Neuronal stem cell (in vitro differentiated cells): ENCODE results near the gene FLNA.

ENCODE experiments used
- DNase-seq: peaks from one replicate; pipeline ENCODE4 v3.0.0-alpha.2; 2013; ENCODE audit warnings: low spot score
- H2AFZ ChIP-seq: one replicate; pipeline ENCODE4 v1.6.1; 2013; ENCODE audit warnings: mild to moderate bottlenecking, low read length, inconsistent platforms
- H2AK5ac ChIP-seq: 2 replicates; pipeline ENCODE4 v1.6.1; 2013; ENCODE audit warnings: low read depth, mild to moderate bottlenecking, inconsistent platforms, low read length, moderate library complexity, mixed read lengths
- H2BK120ac ChIP-seq: 2 replicates; pipeline ENCODE4 v1.6.1; 2013; ENCODE audit warnings: low read depth, mild to moderate bottlenecking, inconsistent platforms, low read length, moderate library complexity, mixed read lengths
- H2BK12ac ChIP-seq: one replicate; pipeline ENCODE4 v1.6.1; 2013; ENCODE audit warnings: low read length, inconsistent platforms
- H2BK15ac ChIP-seq: 2 replicates; pipeline ENCODE4 v1.6.1; 2013; ENCODE audit warnings: mild to moderate bottlenecking, low read length, inconsistent platforms, mixed read lengths
- H2BK5ac ChIP-seq: one replicate; pipeline ENCODE4 v1.6.1; 2013; ENCODE audit warnings: inconsistent platforms, mild to moderate bottlenecking, low read length, moderate library complexity
- H3K14ac ChIP-seq: one replicate; pipeline ENCODE4 v1.6.1; 2013; ENCODE audit warnings: low read length, inconsistent platforms
- H3K18ac ChIP-seq: 2 replicates; pipeline ENCODE4 v1.6.1; 2013; ENCODE audit warnings: low read length, inconsistent platforms
- H3K23ac ChIP-seq: 2 replicates; pipeline ENCODE4 v1.6.1; 2013; ENCODE audit warnings: low read depth, mild to moderate bottlenecking, mixed read lengths, low read length, inconsistent platforms; ENCODE audit not compliant: poor library complexity
- H3K27ac ChIP-seq: replicated peaks from 3 replicates; pipeline ENCODE4 v1.5.1; 2013; ENCODE audit warnings: low read length, inconsistent platforms
- H3K27me3 ChIP-seq, 3 experiments: 2 replicates each; pipeline ENCODE4 v1.6.1; 2013; ENCODE audit warnings: low read length in 3 of 3, mild to moderate bottlenecking in 2 of 3, inconsistent platforms in 1 of 3, low read depth in 1 of 3, mixed read lengths in 1 of 3, moderate library complexity in 1 of 3; ENCODE audit not compliant: control insufficient read depth in 3 of 3, insufficient read depth in 3 of 3
- H3K36me3 ChIP-seq, 2 donors: replicated peaks in 1 of 2; 2 replicates each; pipeline ENCODE4 v1.6.1; 2013; ENCODE audit warnings: low read length in 2 of 2; ENCODE audit not compliant: control insufficient read depth in 2 of 2, insufficient read depth in 2 of 2
- H3K4ac ChIP-seq: 2 replicates; pipeline ENCODE4 v1.6.1; 2013; ENCODE audit warnings: inconsistent platforms, mild to moderate bottlenecking, low read length, moderate library complexity
- H3K4me1 ChIP-seq, 2 donors: 1 replicate in 1 of 2; 2 replicates in 1 of 2; pipeline ENCODE4 v1.6.1; 2013; ENCODE audit warnings: low read length in 2 of 2, low read depth in 1 of 2; ENCODE audit not compliant: control insufficient read depth in 2 of 2, insufficient read depth in 1 of 2
- H3K4me2 ChIP-seq: one replicate; pipeline ENCODE4 v1.6.1; 2013; ENCODE audit warnings: mild to moderate bottlenecking, low read length, inconsistent platforms; ENCODE audit not compliant: insufficient read depth, poor library complexity, severe bottlenecking
- H3K4me3 ChIP-seq, 2 donors: 2 replicates each; pipeline ENCODE4 v1.5.1; 2013; ENCODE audit warnings: low read length in 2 of 2, mild to moderate bottlenecking in 2 of 2, inconsistent platforms in 1 of 2, moderate library complexity in 1 of 2
- H3K79me1 ChIP-seq: one replicate; pipeline ENCODE4 v1.6.1; 2013; ENCODE audit warnings: low read depth, mild to moderate bottlenecking, inconsistent platforms, low read length, moderate library complexity
- H3K9ac ChIP-seq: one replicate; pipeline ENCODE4 v1.6.1; 2013; ENCODE audit warnings: mild to moderate bottlenecking, low read depth, low read length, inconsistent platforms; ENCODE audit not compliant: poor library complexity
- H3K9me3 ChIP-seq, 2 donors: replicated peaks in 1 of 2; 2 replicates each; pipeline versions ENCODE3 to v1.6.1; 2013; ENCODE audit warnings: low read length in 2 of 2, mild to moderate bottlenecking in 2 of 2, inconsistent platforms in 1 of 2, low read depth in 1 of 2, mixed read lengths in 1 of 2, moderate library complexity in 1 of 2; ENCODE audit not compliant: control insufficient read depth in 2 of 2, insufficient read depth in 1 of 2
- H4K8ac ChIP-seq: one replicate; pipeline ENCODE4 v1.6.1; 2013; ENCODE audit warnings: low read depth, mild to moderate bottlenecking, inconsistent platforms, low read length, moderate library complexity
- H4K91ac ChIP-seq: one replicate; pipeline ENCODE4 v1.6.1; 2013; ENCODE audit warnings: low read length, low read depth, mild to moderate bottlenecking, inconsistent platforms; ENCODE audit not compliant: poor library complexity
- WGBS, 2 donors: extraction: QIAGEN DNeasy Blood & Tissue Kit; methylation state at CpG; one replicate each; pipeline ENCODE4 v1.1.7; 2013; ENCODE audit warnings: missing lambda C conversion rate in 2 of 2, mixed read lengths in 1 of 2; ENCODE audit not compliant: insufficient read length in 2 of 2, insufficient replicate concordance in 1 of 2; ENCODE audit errors: extremely low coverage in 2 of 2; 5-methylcytosine and 5-hydroxymethylcytosine counted together

FLNA gene

DNA sequence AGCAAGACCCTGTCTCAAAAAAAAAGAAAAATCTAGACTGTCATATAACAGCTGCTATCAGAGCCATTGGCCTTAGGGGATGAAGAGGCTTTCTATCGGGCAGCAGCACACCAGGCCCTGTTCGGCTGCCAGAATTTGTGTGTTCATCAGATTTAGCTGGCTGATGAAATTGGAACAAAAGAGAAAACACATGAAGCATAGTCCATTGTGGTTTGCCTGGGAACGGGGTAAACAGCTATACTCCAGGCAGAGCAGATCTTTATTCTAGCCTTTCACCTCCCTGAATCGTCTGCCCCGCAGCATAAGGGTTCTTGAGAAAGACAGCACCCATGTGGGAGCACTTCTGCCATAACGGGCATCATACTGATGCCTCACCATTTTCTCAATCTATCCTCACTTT lies 67.2 kb downstream of the FLNA start:
- Histone ChIP-seq H3K18ac (no peak overlapping the region), H3K4me1 (peaks cover 5 to 10% of the 10 kb centered on the region in 2 donors)
- no CpG with 5 or more reads among the region's 6 CpGs for WGBS, 2 donors

DNA sequence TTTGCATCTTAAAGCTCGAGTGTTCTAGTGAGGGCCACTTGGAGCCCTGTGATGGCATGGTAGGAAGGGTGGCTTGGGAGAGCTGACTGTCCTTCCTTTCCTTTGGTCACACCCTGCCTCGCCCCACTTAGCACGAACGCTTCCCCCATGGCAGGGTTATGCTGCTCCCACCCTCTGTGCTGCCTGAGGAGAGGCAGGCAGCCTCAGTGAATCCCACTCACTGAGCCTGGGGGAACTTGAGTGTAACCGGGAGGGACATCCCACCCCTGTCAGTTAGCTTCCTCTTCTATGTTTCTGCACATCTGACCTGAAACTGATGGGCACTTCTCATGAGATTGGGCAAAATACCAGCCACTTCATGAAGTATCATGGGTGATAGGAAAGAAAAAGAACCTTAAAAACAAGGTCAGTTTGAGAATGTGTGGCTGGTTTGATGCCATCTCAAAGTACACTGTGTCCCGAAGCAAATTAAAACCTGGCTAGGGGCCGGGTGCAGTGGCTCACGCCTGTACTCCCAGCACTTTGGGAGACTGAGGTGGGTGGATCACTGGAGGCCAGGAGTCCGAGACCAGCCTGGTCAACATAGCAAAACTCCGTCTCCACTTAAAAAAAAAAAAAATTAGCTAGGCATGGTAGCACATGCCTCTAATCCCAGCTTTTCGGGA lies 68.8 kb downstream of the FLNA start:
- H3K23ac ChIP-seq, result no peak overlapping the region
- peaks cover 5 to 10% of the 10 kb centered on the region in 2 donors for H3K4me1 ChIP-seq
- no peak overlapping the region for H3K18ac ChIP-seq
- peaks cover 0 to 25% (median 0%) of the 10 kb centered on the region in 3 experiments for H3K27me3 ChIP-seq
- no peak for DNase-seq
- no CpG with 5 or more reads among the region's 11 CpGs for WGBS, 2 donors
- no peak overlapping the region for H2BK15ac ChIP-seq
- H3K14ac ChIP-seq, result no peak overlapping the region
- no peak overlapping the region for H2BK12ac ChIP-seq
- H3K4me2 ChIP-seq, result no peak overlapping the region
- H2AFZ ChIP-seq, result no peak overlapping the region
- H3K9me3 ChIP-seq, result no peaks in the 10 kb centered on the region
- no peak overlapping the region for H3K4ac ChIP-seq
- no peak overlapping the region for H3K4me3 ChIP-seq
- H2BK120ac ChIP-seq, result no peak overlapping the region
- no peak overlapping the region for H3K9ac ChIP-seq
- H4K91ac ChIP-seq, result no peak overlapping the region
- no peaks in the 10 kb centered on the region for H3K36me3 ChIP-seq
- H3K79me1 ChIP-seq, result no peaks in the 10 kb centered on the region
- H4K8ac ChIP-seq, result no peak overlapping the region
- H2AK5ac ChIP-seq, result peak overlapping the region; percentile 32
- H3K27ac ChIP-seq, result no peak overlapping the region
- H2BK5ac ChIP-seq, result no peak overlapping the region

More for the DNA sequence above, 67.2 kb downstream of the FLNA start:
- H2BK15ac ChIP-seq, result no peak overlapping the region
- no peaks in the 10 kb centered on the region for H3K36me3 ChIP-seq
- H2BK12ac ChIP-seq, result no peak overlapping the region
- no peak overlapping the region for H3K4me3 ChIP-seq
- peaks cover 0 to 37% (median 0%) of the 10 kb centered on the region in 3 experiments for H3K27me3 ChIP-seq
- no peak overlapping the region for H3K4ac ChIP-seq
- no peak overlapping the region for H3K14ac ChIP-seq
- no peak overlapping the region for H3K4me2 ChIP-seq
- H2BK5ac ChIP-seq, result no peak overlapping the region
- no peak overlapping the region for H3K27ac ChIP-seq
- H2AFZ ChIP-seq, result no peak overlapping the region
- no peak for DNase-seq
- H3K79me1 ChIP-seq, result no peaks in the 10 kb centered on the region
- no peak overlapping the region for H2BK120ac ChIP-seq
- H3K9ac ChIP-seq, result no peak overlapping the region
- H2AK5ac ChIP-seq, result no peak overlapping the region
- H4K8ac ChIP-seq, result no peak overlapping the region
- no peak overlapping the region for H4K91ac ChIP-seq
- H3K23ac ChIP-seq, result no peak overlapping the region
- H3K9me3 ChIP-seq, result no peaks in the 10 kb centered on the region

GRCh38 chrX:154304846-154305245 lies 69.6 kb downstream of the FLNA start:
- no peak overlapping the region for H2BK120ac ChIP-seq
- DNase-seq, result no peak
- H3K4me2 ChIP-seq, result no peak overlapping the region
- no peak overlapping the region for H3K14ac ChIP-seq
- no peaks in the 10 kb centered on the region for H3K79me1 ChIP-seq
- no CpG with 5 or more reads among the region's 10 CpGs for WGBS, 2 donors
- H3K4ac ChIP-seq, result no peak overlapping the region
- no peak overlapping the region for H2BK12ac ChIP-seq
- no peaks in the 10 kb centered on the region for H3K9me3 ChIP-seq
- no peak overlapping the region for H3K23ac ChIP-seq
- peak overlapping the region; percentile 79 for H3K27ac ChIP-seq
- no peak overlapping the region for H3K9ac ChIP-seq
- no peaks in the 10 kb centered on the region for H3K36me3 ChIP-seq
- no peak overlapping the region for H2BK5ac ChIP-seq
- H2BK15ac ChIP-seq, result no peak overlapping the region
- peak overlapping the region; percentile 67 for H3K18ac ChIP-seq
- no peak overlapping the region for H2AK5ac ChIP-seq
- H3K4me1 ChIP-seq, result peaks cover 5 to 10% of the 10 kb centered on the region in 2 donors
- peak overlapping the region; percentile 54 for H2AFZ ChIP-seq
- no peak overlapping the region for H3K4me3 ChIP-seq
- peaks cover 0 to 28% (median 0%) of the 10 kb centered on the region in 3 experiments for H3K27me3 ChIP-seq
- no peak overlapping the region for H4K8ac ChIP-seq
- H4K91ac ChIP-seq, result no peak overlapping the region

GRCh38 chrX:154303476-154303875 lies 71.0 kb downstream of the FLNA start:
- H4K91ac ChIP-seq, result no peak overlapping the region
- peaks cover 5 to 10% of the 10 kb centered on the region in 2 donors for H3K4me1 ChIP-seq
- H3K14ac ChIP-seq, result no peak overlapping the region
- H3K4me2 ChIP-seq, result no peak overlapping the region
- H2AK5ac ChIP-seq, result no peak overlapping the region
- H2AFZ ChIP-seq, result no peak overlapping the region
- H2BK12ac ChIP-seq, result no peak overlapping the region
- no peaks in the 10 kb centered on the region for H3K79me1 ChIP-seq
- WGBS, 2 donors, result no CpG with 5 or more reads among the region's 8 CpGs
- no peak overlapping the region for H2BK15ac ChIP-seq
- no peak overlapping the region for H3K23ac ChIP-seq
- no peak overlapping the region for H3K27ac ChIP-seq
- H2BK120ac ChIP-seq, result no peak overlapping the region
- H3K4ac ChIP-seq, result no peak overlapping the region
- no peak overlapping the region for H3K18ac ChIP-seq
- no peak overlapping the region for H4K8ac ChIP-seq
- peaks cover 0 to 21% (median 0%) of the 10 kb centered on the region in 3 experiments for H3K27me3 ChIP-seq
- DNase-seq, result no peak
- H3K36me3 ChIP-seq, result no peaks in the 10 kb centered on the region
- H2BK5ac ChIP-seq, result no peak overlapping the region
- no peak overlapping the region for H3K9ac ChIP-seq
- no peak overlapping the region for H3K4me3 ChIP-seq
- no peaks in the 10 kb centered on the region for H3K9me3 ChIP-seq
